AG10803 (cell line): Measurements from ENCODE around the gene PRR15L.

Source experiments
- DNase-seq: peaks from one replicate; pipeline ENCODE4 v3.0.0; 2010; ENCODE audit warnings: low read depth
- H3K4me3 ChIP-seq: 2 replicates; pipeline ENCODE4 v1.5.1; 2011; ENCODE audit warnings: mild to moderate bottlenecking, low read length, control low read depth
- CTCF ChIP-seq: conservative IDR thresholded peaks from 2 replicates; pipeline ENCODE4 v1.5.1; 2011; ENCODE audit warnings: mild to moderate bottlenecking, low read length, control low read depth, inconsistent platforms

The PRR15L gene

GRCh38 chr17:47987240-47987835 is 29.7 kb upstream of the PRR15L start:
- no peak for TF ChIP-seq CTCF
- no peak overlapping the region for H3K4me3 ChIP-seq
- peak; percentile 33 for DNase-seq

- TF ChIP-seq CTCF = no peak
- H3K4me3 ChIP-seq = no peak overlapping the region
Measured at GRCh38 chr17:47986520-47986919, 28.8 kb upstream of the PRR15L start.

GRCh38 chr17:47983492-47984223 is 26.0 kb upstream of the PRR15L start:
- no peak for TF ChIP-seq CTCF
- no peak for DNase-seq

More at GRCh38 chr17:47986520-47986919, 28.8 kb upstream of the PRR15L start:
- no peak for DNase-seq

GRCh38 chr17:47982645-47983390 is 25.1 kb upstream of the PRR15L start:
- no peak for TF ChIP-seq CTCF
- no peak overlapping the region for H3K4me3 ChIP-seq
- DNase-seq = no peak

More at GRCh38 chr17:47983492-47984223, 26.0 kb upstream of the PRR15L start:
- H3K4me3 ChIP-seq = no peak overlapping the region

- DNase-seq = no peak
- TF ChIP-seq CTCF = no peak
- H3K4me3 ChIP-seq = no peak overlapping the region
Measured at GRCh38 chr17:47982091-47982617, 24.5 kb upstream of the PRR15L start.

GRCh38 chr17:47981462-47981861 is 23.8 kb upstream of the PRR15L start:
- no peak overlapping the region for H3K4me3 ChIP-seq

More at GRCh38 chr17:47981462-47981861, 23.8 kb upstream of the PRR15L start:
- DNase-seq = no peak
- TF ChIP-seq CTCF = no peak
